Keratinocyte (primary cell): Measurements from ENCODE around the gene KRT79. TPM values are rescaled to one million over a fixed set of nuclear protein-coding genes. Genes with fewer than 3 reads are reported as not detected.

ENCODE experiments used
- DNase-seq: peaks from one replicate; pipeline ENCODE4 v3.0.0-alpha.2; 2011; ENCODE audit warnings: low read depth, missing footprints, low spot score
- FAIRE-seq: peaks from 2 replicates; lab custom pipeline; 2011; peaks lifted over from hg19 to GRCh38; lab: Jason Lieb, UNC
- H2AFZ ChIP-seq: 2 replicates; pipeline ENCODE4 v1.6.0; 2012; ENCODE audit warnings: low read length, control low read depth, inconsistent platforms; ENCODE audit not compliant: control insufficient read depth
- H3K27ac ChIP-seq: 2 replicates; pipeline ENCODE4 v1.5.1; 2011; ENCODE audit warnings: low read length; ENCODE audit not compliant: control insufficient read depth, insufficient read depth
- H3K27me3 ChIP-seq: 3 replicates; pipeline ENCODE4 v1.6.0; 2011; ENCODE audit warnings: low read length; ENCODE audit not compliant: control insufficient read depth, insufficient read depth; ENCODE audit errors: extremely low read depth
- H3K36me3 ChIP-seq, 2 experiments: 2 replicates in 1 of 2; 3 replicates in 1 of 2; pipeline ENCODE4 v1.5.1; 2011; ENCODE audit warnings: low read length in 2 of 2, mild to moderate bottlenecking in 1 of 2; ENCODE audit not compliant: control insufficient read depth in 2 of 2, insufficient read depth in 2 of 2; ENCODE audit errors: extremely low read depth in 1 of 2
- H3K4me1 ChIP-seq: 3 replicates; pipeline ENCODE4 v1.5.1; 2011; ENCODE audit warnings: low read length; ENCODE audit not compliant: control insufficient read depth, insufficient read depth; ENCODE audit errors: extremely low read depth
- H3K4me2 ChIP-seq: 3 replicates; pipeline ENCODE4 v1.6.0; 2011; ENCODE audit warnings: low read depth, low read length; ENCODE audit not compliant: control insufficient read depth, insufficient read depth; ENCODE audit errors: extremely low read depth
- H3K4me3 ChIP-seq, 3 experiments: fragments of 200-600 bp in 1 of 3; sonication (generic) in 1 of 3; 2 replicates in 2 of 3; 3 replicates in 1 of 3; pipeline ENCODE4 v1.5.1; 2011 to 2016; ENCODE audit warnings: low read length in 3 of 3, mild to moderate bottlenecking in 3 of 3, control low read depth in 2 of 3, inconsistent platforms in 1 of 3, low read depth in 1 of 3, mixed read lengths in 1 of 3, mixed run types in 1 of 3, moderate library complexity in 1 of 3; ENCODE audit not compliant: control insufficient read depth in 2 of 3, insufficient read depth in 2 of 3; ENCODE audit errors: extremely low read depth in 1 of 3
- H3K79me2 ChIP-seq: 2 replicates; pipeline ENCODE4 v1.6.0; 2012; ENCODE audit warnings: low read length; ENCODE audit not compliant: control insufficient read depth, insufficient read depth
- H3K9ac ChIP-seq: 3 replicates; pipeline ENCODE4 v1.6.0; 2011; ENCODE audit warnings: low read length; ENCODE audit not compliant: control insufficient read depth, insufficient read depth; ENCODE audit errors: extremely low read depth
- H3K9me1 ChIP-seq: 3 replicates; pipeline ENCODE4 v1.6.0; 2011; ENCODE audit warnings: low read length; ENCODE audit not compliant: control insufficient read depth, insufficient read depth; ENCODE audit errors: extremely low read depth
- H3K9me3 ChIP-seq: 2 replicates; pipeline ENCODE4 v1.5.1; 2012; ENCODE audit warnings: low read depth, low read length; ENCODE audit not compliant: control insufficient read depth
- H4K20me1 ChIP-seq: 3 replicates; pipeline ENCODE4 v1.6.0; 2011; ENCODE audit warnings: low read length; ENCODE audit not compliant: control insufficient read depth, insufficient read depth; ENCODE audit errors: extremely low read depth
- EZH2 ChIP-seq: IDR thresholded peaks from one replicate; pipeline ENCODE4 v1.6.1; 2012; ENCODE audit warnings: inconsistent platforms, mild to moderate bottlenecking, low read length, moderate library complexity
- dilution Hi-C: fragments of 300-500 bp; cut with MboI; formaldehyde crosslinking; loops from one replicate; pipeline ENCODE4 v1.7.0; 2020; ENCODE audit warnings: low sequenced_read_pairs; ENCODE audit not compliant: extremely low pct_ligation_motif_present
- polyA plus RNA-seq, 5 experiments: library from polyadenylated mRNA; depleted of rRNA in 3 of 5; stranded (reverse) in 3 of 5; stranded (forward) in 1 of 5; unstranded in 1 of 5; fragments of >200 nt; gene quantifications; 1 replicate in 1 of 5; 2 replicates in 3 of 5; 3 replicates in 1 of 5; pipeline versions ENCODE4 v1.2.1 to v1.2.3, GENCODE V29; 2011 to 2012; ENCODE audit warnings: missing spikeins in 2 of 5, low read depth in 1 of 5, low replicate concordance in 1 of 5
- TF ChIP-seq, protein P1 (sequence below), 3 experiments: IDR thresholded peaks in 1 of 3; conservative IDR thresholded peaks in 1 of 3; optimal IDR thresholded peaks in 1 of 3; 2 replicates in 2 of 3; 3 replicates in 1 of 3; pipeline versions ENCODE3 to v1.5.1; 2011; ENCODE audit warnings: low read length in 3 of 3, mild to moderate bottlenecking in 3 of 3, moderate library complexity in 2 of 3, control low read depth in 1 of 3, inconsistent platforms in 1 of 3; ENCODE audit not compliant: insufficient read depth in 2 of 3; ENCODE audit errors: extremely low read depth in 1 of 3

Gene KRT79
- polyA plus RNA-seq, 1 donor (not counting 4 experiments of a cell fraction or from before 2014, with no cell fraction given) = 0.09 TPM

DNA sequence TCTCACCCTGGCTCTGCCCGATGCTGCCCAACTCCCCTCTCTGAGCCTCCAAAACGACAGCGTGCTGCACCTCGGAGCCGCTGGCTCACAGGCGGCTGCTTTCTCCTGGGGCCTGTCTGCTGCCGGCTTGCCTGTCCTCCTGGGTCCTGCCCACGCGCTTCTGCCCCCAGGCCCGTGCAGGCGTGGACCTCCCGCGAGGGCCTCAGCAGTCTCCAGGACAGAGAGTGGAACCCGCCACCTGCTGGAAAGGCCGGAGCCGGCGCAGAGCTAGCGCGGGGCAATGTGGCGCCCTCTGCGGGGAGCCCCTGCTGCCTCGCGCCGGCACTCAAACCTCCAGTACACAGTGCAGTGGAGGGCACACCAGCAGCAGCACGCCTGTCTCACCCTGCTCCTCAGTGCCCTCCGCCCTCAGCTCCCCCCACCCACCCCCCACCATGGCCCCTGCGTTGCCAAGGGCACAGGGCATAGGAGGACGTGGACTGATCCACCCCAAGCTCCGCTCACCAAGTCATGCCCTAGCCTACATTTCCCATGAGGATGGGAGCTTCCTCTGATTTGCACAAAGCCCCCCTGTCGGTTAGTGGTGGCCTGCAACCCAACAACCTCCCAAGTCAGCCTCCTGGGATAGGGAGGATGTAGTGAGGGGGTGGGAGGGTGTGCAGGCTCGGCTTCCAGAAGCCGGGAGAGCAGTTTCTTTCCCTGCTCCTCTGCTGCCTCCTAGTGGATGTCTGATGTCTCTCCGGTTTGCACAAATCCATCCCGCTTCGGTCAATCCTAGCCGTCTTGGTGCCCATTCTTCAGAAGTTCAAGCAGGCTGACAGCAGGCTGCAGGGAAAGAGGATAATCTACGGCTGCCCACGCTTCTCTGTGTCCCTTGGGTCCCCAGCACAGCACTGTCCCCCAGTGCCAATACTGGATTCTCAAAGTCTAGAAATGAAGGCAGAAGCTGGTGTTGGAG lies 45.6 kb upstream of the KRT79 start:
- no peak for TF ChIP-seq EZH2
- TF ChIP-seq, protein P1, sequence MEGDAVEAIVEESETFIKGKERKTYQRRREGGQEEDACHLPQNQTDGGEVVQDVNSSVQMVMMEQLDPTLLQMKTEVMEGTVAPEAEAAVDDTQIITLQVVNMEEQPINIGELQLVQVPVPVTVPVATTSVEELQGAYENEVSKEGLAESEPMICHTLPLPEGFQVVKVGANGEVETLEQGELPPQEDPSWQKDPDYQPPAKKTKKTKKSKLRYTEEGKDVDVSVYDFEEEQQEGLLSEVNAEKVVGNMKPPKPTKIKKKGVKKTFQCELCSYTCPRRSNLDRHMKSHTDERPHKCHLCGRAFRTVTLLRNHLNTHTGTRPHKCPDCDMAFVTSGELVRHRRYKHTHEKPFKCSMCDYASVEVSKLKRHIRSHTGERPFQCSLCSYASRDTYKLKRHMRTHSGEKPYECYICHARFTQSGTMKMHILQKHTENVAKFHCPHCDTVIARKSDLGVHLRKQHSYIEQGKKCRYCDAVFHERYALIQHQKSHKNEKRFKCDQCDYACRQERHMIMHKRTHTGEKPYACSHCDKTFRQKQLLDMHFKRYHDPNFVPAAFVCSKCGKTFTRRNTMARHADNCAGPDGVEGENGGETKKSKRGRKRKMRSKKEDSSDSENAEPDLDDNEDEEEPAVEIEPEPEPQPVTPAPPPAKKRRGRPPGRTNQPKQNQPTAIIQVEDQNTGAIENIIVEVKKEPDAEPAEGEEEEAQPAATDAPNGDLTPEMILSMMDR (optimal IDR thresholded peaks at IDR 0.05 in 1 of 3, IDR thresholded peaks at IDR 0.05 in 1 of 3, conservative IDR thresholded peaks at IDR 0.05 in 1 of 3; ENCODE audit: extremely low read depth in 1 of 3, insufficient read depth in 2 of 3, low read length in 3 of 3) = peak in 2 of 3 experiments; percentile 89 to 99
- Histone ChIP-seq H3K27ac (peak overlapping the region; percentile 77), H3K9me1 (no peaks in the 10 kb centered on the region), H3K27me3 (no peaks in the 10 kb centered on the region), H3K79me2 (no peaks in the 10 kb centered on the region), H3K9me3 (no peaks in the 10 kb centered on the region), H3K9ac (peak overlapping the region; percentile 74), H3K4me3 (peak overlapping the region in 1 of 3 experiments; percentile 3), H2AFZ (peak overlapping the region; percentile 80), H4K20me1 (no peaks in the 10 kb centered on the region), H3K4me2 (peak overlapping the region; percentile 83), H3K4me1 (peaks cover 48% of the 10 kb centered on the region), H3K36me3 (no peaks in the 10 kb centered on the region)
- FAIRE-seq = no peak
- dilution Hi-C loops = no loop called here
- no peak for DNase-seq

- peak overlapping the region; percentile 80 for H2AFZ ChIP-seq
- H3K9me1 ChIP-seq = no peaks in the 10 kb centered on the region
- no peak for FAIRE-seq
- no peaks in the 10 kb centered on the region for H4K20me1 ChIP-seq
- no peaks in the 10 kb centered on the region for H3K27me3 ChIP-seq
- no peaks in the 10 kb centered on the region for H3K9me3 ChIP-seq
- peaks cover 54% of the 10 kb centered on the region for H3K4me1 ChIP-seq
- peak overlapping the region; percentile 83 for H3K4me2 ChIP-seq
- dilution Hi-C loops = no loop called here
- TF ChIP-seq EZH2 = no peak
- TF ChIP-seq, protein P1 (optimal IDR thresholded peaks at IDR 0.05 in 1 of 3, IDR thresholded peaks at IDR 0.05 in 1 of 3, conservative IDR thresholded peaks at IDR 0.05 in 1 of 3; ENCODE audit: extremely low read depth in 1 of 3, insufficient read depth in 2 of 3, low read length in 3 of 3) = no peak
- H3K4me3 ChIP-seq = no peak overlapping the region
- H3K27ac ChIP-seq = peak overlapping the region; percentile 77
- H3K79me2 ChIP-seq = no peaks in the 10 kb centered on the region
- no peak for DNase-seq
- H3K9ac ChIP-seq = peak overlapping the region; percentile 74
- no peaks in the 10 kb centered on the region for H3K36me3 ChIP-seq
Measured at GRCh38 chr12:52878507-52879393, 44.6 kb upstream of the KRT79 start.
